K562 (cell line): Measurements from ENCODE around the gene SMIM11. TPM values are rescaled to one million over a fixed set of nuclear protein-coding genes. Genes with fewer than 3 reads are reported as not detected.

Experiments used
- ATAC-seq: fragments of 200-7000 bp; cut with Tn5 transposase; 3 replicates; pipeline ENCODE4 v1.9.1; 2020; ENCODE audit warnings: moderate library complexity
- BruUV-seq: library from RNA; stranded (reverse); fragments of 400-500 nt; replicated peaks from 2 replicates; lab custom pipeline; 2021; lab: Mats Ljungman, UMichigan
- CTCF ChIA-PET: fragments of 300-600 bp; formaldehyde crosslinking; extraction: SDS; loops from one replicate; lab custom pipeline; 2021; ENCODE audit warnings: low intra/inter-chr PET ratio; lab: Yijun Ruan, JAX
- POLR2A ChIA-PET: fragments of 300-600, 350-650 bp; sonication (Branson Sonifier 250); formaldehyde crosslinking; extraction: SDS; loops from one replicate; lab custom pipeline; 2021; ENCODE audit warnings: antibody characterized with exemption, inconsistent platforms; lab: Yijun Ruan, JAX
- DNase-seq, 4 experiments: peaks; one replicate each; pipeline versions ENCODE4 v3.0.0 to v3.0.0-alpha.2; 2011 to 2018; ENCODE audit warnings: low spot score in 3 of 4, mixed read lengths in 3 of 4; ENCODE audit errors: extremely low read depth in 1 of 4
- FAIRE-seq: peaks from 2 replicates; lab custom pipeline; 2011; peaks lifted over from hg19 to GRCh38; lab: Jason Lieb, UNC
- H2AFZ ChIP-seq: 2 replicates; pipeline ENCODE4 v1.6.0; 2011; ENCODE audit warnings: low read depth, low read length, control low read depth, inconsistent platforms
- H3K27ac ChIP-seq: fragments of 200-600 bp; 3 replicates; pipeline ENCODE4 v1.8.0; 2011; ENCODE audit warnings: low read depth, mild to moderate bottlenecking, control low read depth, inconsistent platforms, low read length, moderate library complexity, mixed read lengths; ENCODE audit errors: extremely low read depth
- H3K27me3 ChIP-seq, 2 experiments: fragments of 300-600 bp in 1 of 2; 2 replicates in 1 of 2; 3 replicates in 1 of 2; pipeline versions ENCODE4 v1.6.0 to v1.8.0; 2011; ENCODE audit warnings: inconsistent platforms in 2 of 2, low read length in 2 of 2, mild to moderate bottlenecking in 1 of 2, mixed read lengths in 1 of 2, moderate library complexity in 1 of 2; ENCODE audit not compliant: control insufficient read depth in 2 of 2, insufficient read depth in 2 of 2
- H3K36me3 ChIP-seq: fragments of 300-600 bp; 3 replicates; pipeline ENCODE4 v1.8.0; 2011; ENCODE audit warnings: mild to moderate bottlenecking, low read length, inconsistent platforms; ENCODE audit not compliant: control insufficient read depth, insufficient read depth
- H3K4me1 ChIP-seq, 2 experiments: fragments of 200-600 bp in 1 of 2; replicated peaks in 1 of 2; 2 replicates in 1 of 2; 3 replicates in 1 of 2; pipeline versions ENCODE4 v1.5.1 to v1.8.0; 2011; ENCODE audit warnings: inconsistent platforms in 2 of 2, low read length in 2 of 2, mild to moderate bottlenecking in 1 of 2, mixed read lengths in 1 of 2, moderate library complexity in 1 of 2; ENCODE audit not compliant: control insufficient read depth in 2 of 2, insufficient read depth in 2 of 2
- H3K4me2 ChIP-seq: 2 replicates; pipeline ENCODE4 v1.6.1; 2011; ENCODE audit warnings: low read length, control low read depth, inconsistent platforms, mixed read lengths; ENCODE audit not compliant: insufficient read depth
- H3K4me3 ChIP-seq: fragments of 200-600 bp; sonication (generic), shearing (Covaris generic); 2 replicates; pipeline ENCODE4 v1.5.1; 2016; ENCODE audit warnings: control low read depth, inconsistent platforms
- H3K79me2 ChIP-seq: fragments of 200-600 bp; 3 replicates; pipeline ENCODE4 v1.8.0; 2011; ENCODE audit warnings: low read length, inconsistent platforms; ENCODE audit not compliant: control insufficient read depth, insufficient read depth
- H3K9ac ChIP-seq, 2 experiments: 2 replicates each; pipeline versions ENCODE4 v1.6.0 to v1.6.1; 2011; ENCODE audit warnings: low read depth in 2 of 2, low read length in 2 of 2, control low read depth in 1 of 2, inconsistent platforms in 1 of 2, mild to moderate bottlenecking in 1 of 2, mixed read lengths in 1 of 2; ENCODE audit not compliant: insufficient read depth in 1 of 2
- H3K9me1 ChIP-seq: one replicate; pipeline ENCODE4 v1.6.0; 2011; ENCODE audit warnings: inconsistent platforms, mild to moderate bottlenecking, low read length, moderate library complexity; ENCODE audit not compliant: control insufficient read depth, insufficient read depth
- H3K9me3 ChIP-seq: replicated peaks from 2 replicates; pipeline ENCODE4 v1.5.1; 2011; ENCODE audit warnings: low read depth, low read length, inconsistent platforms; ENCODE audit not compliant: control insufficient read depth, insufficient read depth
- H4K20me1 ChIP-seq: replicated peaks from 2 replicates; pipeline ENCODE4 v1.6.1; 2011; ENCODE audit warnings: low read length, inconsistent platforms, mixed read lengths; ENCODE audit not compliant: control insufficient read depth, insufficient read depth
- DNMT1 ChIP-seq: fragments of 450-650 bp; IDR thresholded peaks from 2 replicates; pipeline ENCODE4 v1.6.1; 2016; ENCODE audit warnings: antibody characterized with exemption, mild to moderate bottlenecking
- E2F8 ChIP-seq: fragments of 450-650 bp; IDR thresholded peaks from 2 replicates; pipeline ENCODE4 v1.7.1; 2018; ENCODE audit warnings: mild to moderate bottlenecking, low read depth; ENCODE audit not compliant: partially characterized antibody
- ELF4 ChIP-seq: fragments of 450-650 bp; formaldehyde crosslinking; IDR thresholded peaks from 2 replicates; pipeline ENCODE4 v1.4.0; 2022; ENCODE audit warnings: missing genetic modification characterization
- ESRRB ChIP-seq: fragments of 250-450 bp; sonication (Bioruptor Pico); IDR thresholded peaks from 2 replicates; pipeline ENCODE4 v1.5.0; 2020; ENCODE audit warnings: mild to moderate bottlenecking, moderate library complexity, borderline replicate concordance
- HNRNPL ChIP-seq: fragments of 200-400 bp; formaldehyde crosslinking; IDR thresholded peaks from 2 replicates; pipeline ENCODE4 v1.6.1; 2017; ENCODE audit warnings: low read depth, mild to moderate bottlenecking, low read length
- MYC ChIP-seq, 2 experiments: fragments of 250-450 bp in 1 of 2; sonication (Bioruptor Pico) in 1 of 2; IDR thresholded peaks; 2 replicates each; pipeline versions ENCODE4 v1.5.1 to v1.6.1; 2012 to 2021; ENCODE audit warnings: low read depth in 2 of 2, borderline replicate concordance in 1 of 2, improper control_type of control experiment in 1 of 2, low read length in 1 of 2, mild to moderate bottlenecking in 1 of 2, moderate library complexity in 1 of 2
- NUFIP1 ChIP-seq: fragments of 450-650 bp; IDR thresholded peaks from 2 replicates; pipeline ENCODE4 v1.6.1; 2018; ENCODE audit not compliant: partially characterized antibody
- POLR2B ChIP-seq: fragments of 450-650 bp; IDR thresholded peaks from 2 replicates; pipeline ENCODE4 v1.6.1; 2018; ENCODE audit warnings: low read depth; ENCODE audit not compliant: partially characterized antibody
- TBL1XR1 ChIP-seq, 2 experiments: IDR thresholded peaks; 2 replicates each; pipeline ENCODE4 v1.6.1; 2012; ENCODE audit warnings: improper control_type of control experiment in 2 of 2, low read length in 2 of 2, mild to moderate bottlenecking in 1 of 2
- THRB ChIP-seq: fragments of 450-650 bp; formaldehyde crosslinking; conservative IDR thresholded peaks from 2 replicates; pipeline ENCODE4 v1.4.0; 2022; ENCODE audit warnings: mild to moderate bottlenecking, missing genetic modification characterization
- ZBTB43 ChIP-seq: sonication (generic); formaldehyde crosslinking; IDR thresholded peaks from 2 replicates; pipeline ENCODE4 v1.8.0; 2023; ENCODE audit warnings: mild to moderate bottlenecking, missing genetic modification reagents
- ZNF41 ChIP-seq: fragments of 250-450 bp; sonication (Bioruptor Pico); conservative IDR thresholded peaks from 2 replicates; pipeline ENCODE4 v1.4.0; 2020; ENCODE audit warnings: mild to moderate bottlenecking
- ZNF699 ChIP-seq: fragments of 250-450 bp; sonication (Bioruptor Pico); IDR thresholded peaks from 2 replicates; pipeline ENCODE4 v1.8.0; 2021; ENCODE audit warnings: mild to moderate bottlenecking, moderate library complexity; ENCODE audit not compliant: insufficient replicate concordance
- WGBS: fragments of 100-300 bp; shearing (Covaris generic); methylation state at CpG from one replicate; pipeline ENCODE4 v1.1.6; 2016; ENCODE audit warnings: low coverage, mixed read lengths; ENCODE audit not compliant: insufficient coverage; ENCODE audit errors: missing lambda C conversion rate; 5-methylcytosine and 5-hydroxymethylcytosine counted together
- in situ Hi-C: fragments of 300-500 bp; cut with MboI; formaldehyde crosslinking; loops from 4 replicates; pipeline ENCODE4 v1.15.0; 2018; ENCODE audit warnings: inconsistent platforms, mixed read lengths
- intact Hi-C: fragments of 100-400 bp; cut with micrococcal nuclease; formaldehyde crosslinking; loops from 2 replicates; pipeline ENCODE4 v1.14.2; 2022
- polyA plus RNA-seq, 8 experiments: library from polyadenylated mRNA; depleted of rRNA in 4 of 8; stranded (reverse) in 5 of 8; unstranded in 3 of 8; fragments of >200 nt; fragmentation: Nextera tagmentation in 2 of 8; fragmentation: Illumina TruSeq in 1 of 8; extraction: Ambion mirVana in 2 of 8; extraction: Trizol in 1 of 8; gene quantifications; 2 replicates each; pipeline versions ENCODE4 v1.2.1 to v1.2.3, GENCODE V29; 2011 to 2014; ENCODE audit warnings: inconsistent platforms in 1 of 8, missing spikeins in 1 of 8
- total RNA-seq, 7 experiments: library from RNA; depleted of rRNA in 6 of 7; stranded (reverse); fragments of >200 nt in 6 of 7; fragmentation: Illumina TruSeq in 2 of 7; extraction: Trizol in 2 of 7; gene quantifications; 2 replicates each; pipeline versions ENCODE4 v1.2.1 to v1.2.3, GENCODE V29; 2011 to 2021; ENCODE audit warnings: low replicate concordance in 1 of 7
- TF ChIP-seq, protein P1 (sequence below): fragments of 450-650 bp; IDR thresholded peaks from 2 replicates; pipeline ENCODE4 v1.6.1; 2014; ENCODE audit warnings: low read depth, mild to moderate bottlenecking, moderate library complexity, borderline replicate concordance

The SMIM11 gene
- total and polyA plus RNA-seq, 9 of the 15 experiments (the other 6 are each of a cell fraction or from before 2014, with no cell fraction given) = 3.9 to 113 (median 25.5) TPM

DNA sequence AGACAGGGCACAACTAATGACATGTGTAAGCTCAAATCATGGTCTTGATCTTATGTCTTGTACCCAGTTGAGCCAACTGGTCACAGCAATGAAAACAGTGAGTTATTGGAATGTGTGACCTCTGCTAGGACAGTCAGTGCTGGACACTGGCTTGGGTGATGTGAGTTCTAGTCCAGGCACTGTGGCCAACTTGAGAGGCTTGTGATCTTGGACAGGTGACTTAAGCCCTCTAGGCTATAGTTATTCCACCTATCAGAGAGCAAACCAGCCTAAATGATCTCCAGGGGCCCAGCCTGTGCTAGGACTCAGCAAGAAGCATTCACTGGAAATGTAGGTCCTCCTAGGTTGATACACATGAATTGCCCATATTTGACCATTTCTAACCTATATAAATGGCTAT, 10.4 kb upstream of the SMIM11 start (continued):
- TF ChIP-seq TBL1XR1 (IDR thresholded peaks at IDR 0.05; ENCODE audit: low read length in 2 of 2) = no peak
- TF ChIP-seq POLR2B = no peak
- TF ChIP-seq NUFIP1 = no peak
- no peak for TF ChIP-seq E2F8
- no peak for TF ChIP-seq MYC (IDR thresholded peaks at IDR 0.05; ENCODE audit: low read depth, low read length)
- no peak for TF ChIP-seq MYC (CRISPR knock-in tag; IDR thresholded peaks at IDR 0.05; ENCODE audit: borderline replicate concordance, low read depth)
- no peak for TF ChIP-seq ELF4 (CRISPR knock-in tag)

DNA sequence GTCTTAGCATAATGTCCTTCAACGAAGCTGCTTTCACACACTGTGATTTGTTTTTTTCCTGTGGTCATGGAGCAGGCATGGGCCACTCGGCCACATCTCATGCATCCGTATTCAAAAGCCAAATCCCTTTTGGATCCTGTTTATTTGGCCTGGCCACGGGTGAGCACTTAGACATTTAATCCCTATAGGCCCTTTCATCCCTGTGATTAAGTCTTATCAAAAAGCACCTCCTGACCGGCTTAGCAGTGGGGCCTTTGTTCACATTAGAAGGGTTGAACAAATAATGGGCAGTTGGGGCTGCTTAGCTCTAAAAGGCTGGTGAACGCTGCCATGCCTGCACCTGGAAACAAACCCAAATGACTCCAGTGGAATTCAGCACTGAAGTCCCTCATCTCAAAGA, 9.5 kb upstream of the SMIM11 start:
- no TSS peak for BruUV-seq
- ChIA-PET CTCF (interaction anchor here (1.1 kb wide), 1 partner anchor 18 kb away, joined by 3 read pairs; no protein-coding TSS in a partner anchor), POLR2A (no interaction called here)
- Histone ChIP-seq H3K9me1 (no peaks in the 10 kb centered on the region), H4K20me1 (no peaks in the 10 kb centered on the region), H3K27me3 (peaks cover 5 to 12% of the 10 kb centered on the region in 2 experiments; a peak in 3 of 5 replicates), H3K36me3 (no peaks in the 10 kb centered on the region), H3K27ac (no peak overlapping the region), H3K4me2 (no peak overlapping the region), H3K9ac (no peak overlapping the region), H3K4me3 (no peak overlapping the region), H3K79me2 (no peaks in the 10 kb centered on the region), H3K4me1 (peaks cover 0 to 2% of the 10 kb centered on the region in 2 experiments; a peak in 2 of 5 replicates), H3K9me3 (no peaks in the 10 kb centered on the region), H2AFZ (no peak overlapping the region)
- WGBS = 20% methylated on average over 6 of the region's 6 CpGs
- no peak for DNase-seq
- in situ Hi-C loops = no loop called here
- no peak for ATAC-seq
- no peak for FAIRE-seq
- no peak for TF ChIP-seq ZNF41 (CRISPR knock-in tag)
- TF ChIP-seq POLR2B = no peak
- no peak for TF ChIP-seq HNRNPL
- TF ChIP-seq, protein P1, sequence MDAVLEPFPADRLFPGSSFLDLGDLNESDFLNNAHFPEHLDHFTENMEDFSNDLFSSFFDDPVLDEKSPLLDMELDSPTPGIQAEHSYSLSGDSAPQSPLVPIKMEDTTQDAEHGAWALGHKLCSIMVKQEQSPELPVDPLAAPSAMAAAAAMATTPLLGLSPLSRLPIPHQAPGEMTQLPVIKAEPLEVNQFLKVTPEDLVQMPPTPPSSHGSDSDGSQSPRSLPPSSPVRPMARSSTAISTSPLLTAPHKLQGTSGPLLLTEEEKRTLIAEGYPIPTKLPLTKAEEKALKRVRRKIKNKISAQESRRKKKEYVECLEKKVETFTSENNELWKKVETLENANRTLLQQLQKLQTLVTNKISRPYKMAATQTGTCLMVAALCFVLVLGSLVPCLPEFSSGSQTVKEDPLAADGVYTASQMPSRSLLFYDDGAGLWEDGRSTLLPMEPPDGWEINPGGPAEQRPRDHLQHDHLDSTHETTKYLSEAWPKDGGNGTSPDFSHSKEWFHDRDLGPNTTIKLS = no peak
- TF ChIP-seq ZBTB43 (CRISPR knock-in tag) = no peak
- no peak for TF ChIP-seq ESRRB (CRISPR knock-in tag)
- TF ChIP-seq ZNF699 (CRISPR knock-in tag) = no peak
- no peak for TF ChIP-seq THRB
- TF ChIP-seq DNMT1 = no peak
- intact Hi-C loops = no loop called here
